ENCODE measurements around the gene MYBBP1A. TPM values are rescaled to one million over a fixed set of nuclear protein-coding genes. Genes with fewer than 3 reads are reported as not detected.

Gene MYBBP1A
- total and polyA plus RNA-seq, 9 of the 15 experiments (the other 6 are each of a cell fraction or from before 2014, with no cell fraction given), result 2.0 to 114 (median 47.2) TPM

GRCh38 chr17:4588391-4588790 lies 33.2 kb upstream of the MYBBP1A start:
- POLR2A ChIA-PET, result interaction anchor here (1.1 kb wide), 1 partner anchor 9 kb away, joined by 3 read pairs; no protein-coding TSS in a partner anchor
- FAIRE-seq, result no peak
- WGBS (ENCODE audit: insufficient coverage, low coverage, missing lambda C conversion rate), result 35% methylated on average over 8 of the region's 11 CpGs

More at GRCh38 chr17:4588391-4588790, 33.2 kb upstream of the MYBBP1A start:
- no peak overlapping the region for H3K4me3 ChIP-seq
- no peaks in the 10 kb centered on the region for H3K36me3 ChIP-seq (ENCODE audit: control insufficient read depth, insufficient read depth, low read length)
- H3K27me3 ChIP-seq (ENCODE audit: control insufficient read depth in 2 of 2, insufficient read depth in 2 of 2, low read length in 2 of 2), result peaks cover 4 to 79% of the 10 kb centered on the region in 2 experiments; a peak in 4 of 5 replicates
- no peak overlapping the region for H3K27ac ChIP-seq (ENCODE audit: extremely low read depth, low read depth, low read length)
- ATAC-seq (no peak), DNase-seq (ENCODE audit: extremely low read depth in 1 of 4, low spot score in 3 of 4) (no peak)
- peaks cover 10% of the 10 kb centered on the region; the same call in 1 of the 2 replicates for H4K20me1 ChIP-seq (replicated peaks; ENCODE audit: control insufficient read depth, insufficient read depth, low read length)
- no peak overlapping the region for H3K9ac ChIP-seq (ENCODE audit: insufficient read depth in 1 of 2, low read depth in 2 of 2, low read length in 2 of 2)
- intact Hi-C loops (cut with micrococcal nuclease) (no loop called here), in situ Hi-C loops (cut with MboI) (no loop called here)
- TF ChIP-seq POLR2H (tag; IDR thresholded peaks at IDR 0.05; ENCODE audit: low read depth) (no peak), HCFC1 (IDR thresholded peaks at IDR 0.05; ENCODE audit: low read depth, low read length) (no peak), KLF16 (IDR thresholded peaks at IDR 0.05) (no peak), ZNF282 (CRISPR knock-in tag; IDR thresholded peaks at IDR 0.05) (no peak), KHSRP (IDR thresholded peaks at IDR 0.05) (no peak), BRF1 (IDR thresholded peaks at IDR 0.05; ENCODE audit: borderline replicate concordance, extremely low read depth, insufficient read length) (no peak), ZNF592 (IDR thresholded peaks at IDR 0.05) (no peak)
- H3K4me1 ChIP-seq (replicated peaks in 1 of 2; ENCODE audit: control insufficient read depth in 2 of 2, insufficient read depth in 2 of 2, low read length in 2 of 2), result peaks cover 6 to 25% of the 10 kb centered on the region in 2 experiments; a peak in 4 of 5 replicates
- H3K9me3 ChIP-seq (replicated peaks; ENCODE audit: control insufficient read depth, insufficient read depth, low read depth, low read length), result no peaks in the 10 kb centered on the region
- H3K79me2 ChIP-seq (ENCODE audit: control insufficient read depth, insufficient read depth, low read length), result no peaks in the 10 kb centered on the region
- CTCF ChIA-PET (ENCODE audit: low intra/inter-chr PET ratio), result no interaction called here
- BruUV-seq (replicated peaks), result no TSS peak
- H3K4me2 ChIP-seq (ENCODE audit: insufficient read depth, low read length), result no peak overlapping the region
- H2AFZ ChIP-seq (ENCODE audit: low read depth, low read length), result no peak overlapping the region
- H3K9me1 ChIP-seq (ENCODE audit: control insufficient read depth, insufficient read depth, low read length), result no peaks in the 10 kb centered on the region

Data from K562 (cell line).